Esophagus squamous epithelium (tissue), 4 donors: Measurements from ENCODE around the gene NTN5.

Source experiments
- POLR2A ChIP-seq, 4 donors: fragments of 450-650 bp; IDR thresholded peaks; one replicate each; pipeline ENCODE4 v1.6.1; 2017; ENCODE audit warnings: antibody characterized with exemption in 4 of 4, mild to moderate bottlenecking in 4 of 4, moderate library complexity in 3 of 4
- TF ChIP-seq, protein P1 (sequence below), 6 experiments: fragments of 450-650 bp in 4 of 6; fragments of 200-600 bp in 2 of 6; sonication (generic) in 2 of 6; IDR thresholded peaks; one replicate each; pipeline ENCODE4 v1.5.1; 2016 to 2019; ENCODE audit warnings: antibody characterized with exemption in 6 of 6, mild to moderate bottlenecking in 4 of 6, moderate library complexity in 4 of 6

DNA sequence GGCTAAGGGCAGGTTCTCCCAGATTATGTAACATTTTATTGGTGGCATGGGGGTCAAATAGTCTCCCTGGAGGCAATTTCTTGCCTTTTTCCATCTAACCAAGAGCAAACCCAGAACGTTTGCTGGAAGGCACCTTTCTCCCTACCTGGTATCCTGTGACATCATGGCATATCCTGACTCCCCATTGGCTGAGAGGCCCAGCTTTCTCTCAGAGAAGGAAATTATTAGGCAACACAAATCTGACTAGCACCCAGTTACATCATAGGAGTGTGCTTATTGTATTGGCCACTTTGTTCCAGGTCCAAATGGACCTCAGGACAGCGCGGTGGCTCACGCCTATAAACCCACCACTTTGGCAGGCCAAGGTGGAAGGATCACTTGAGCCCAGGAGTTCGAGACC lies 13.0 kb downstream of the NTN5 start:
- TF ChIP-seq, protein P1, sequence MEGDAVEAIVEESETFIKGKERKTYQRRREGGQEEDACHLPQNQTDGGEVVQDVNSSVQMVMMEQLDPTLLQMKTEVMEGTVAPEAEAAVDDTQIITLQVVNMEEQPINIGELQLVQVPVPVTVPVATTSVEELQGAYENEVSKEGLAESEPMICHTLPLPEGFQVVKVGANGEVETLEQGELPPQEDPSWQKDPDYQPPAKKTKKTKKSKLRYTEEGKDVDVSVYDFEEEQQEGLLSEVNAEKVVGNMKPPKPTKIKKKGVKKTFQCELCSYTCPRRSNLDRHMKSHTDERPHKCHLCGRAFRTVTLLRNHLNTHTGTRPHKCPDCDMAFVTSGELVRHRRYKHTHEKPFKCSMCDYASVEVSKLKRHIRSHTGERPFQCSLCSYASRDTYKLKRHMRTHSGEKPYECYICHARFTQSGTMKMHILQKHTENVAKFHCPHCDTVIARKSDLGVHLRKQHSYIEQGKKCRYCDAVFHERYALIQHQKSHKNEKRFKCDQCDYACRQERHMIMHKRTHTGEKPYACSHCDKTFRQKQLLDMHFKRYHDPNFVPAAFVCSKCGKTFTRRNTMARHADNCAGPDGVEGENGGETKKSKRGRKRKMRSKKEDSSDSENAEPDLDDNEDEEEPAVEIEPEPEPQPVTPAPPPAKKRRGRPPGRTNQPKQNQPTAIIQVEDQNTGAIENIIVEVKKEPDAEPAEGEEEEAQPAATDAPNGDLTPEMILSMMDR (IDR thresholded peaks at IDR 0.05): no peak
- no peak for TF ChIP-seq POLR2A (IDR thresholded peaks at IDR 0.05)
